Neural cell (in vitro differentiated cells): ENCODE results near the gene ZNF112. TPM values are rescaled to one million over a fixed set of nuclear protein-coding genes. Genes with fewer than 3 reads are reported as not detected.

Experiments
- H2AFZ ChIP-seq: fragments of 200-600, 300-800 bp; sonication (generic), shearing (Covaris generic); 2 replicates; pipeline ENCODE4 v1.6.0; 2014; ENCODE audit warnings: low read depth, mild to moderate bottlenecking, antibody characterized with exemption, low read length, moderate library complexity
- H3F3A ChIP-seq: fragments of 200-600 bp; shearing (Covaris generic); 2 replicates; pipeline ENCODE4 v1.6.1; 2016; ENCODE audit warnings: mild to moderate bottlenecking, moderate library complexity, mixed read lengths, antibody characterized with exemption, low read length; ENCODE audit not compliant: insufficient read depth, poor library complexity, severe bottlenecking
- H3K27ac ChIP-seq: fragments of 200-600, 300-800 bp; sonication (generic), shearing (Covaris generic); 2 replicates; pipeline ENCODE4 v1.5.1; 2014; ENCODE audit warnings: mild to moderate bottlenecking, low read length, moderate library complexity
- H3K27me3 ChIP-seq: fragments of 300-800, 200-600 bp; sonication (generic), shearing (Covaris generic); 2 replicates; pipeline ENCODE4 v1.6.0; 2014; ENCODE audit warnings: mild to moderate bottlenecking, low read depth, low read length, moderate library complexity; ENCODE audit not compliant: insufficient read depth
- H3K36me3 ChIP-seq: fragments of 300-800, 200-600 bp; sonication (generic), shearing (Covaris generic); 2 replicates; pipeline ENCODE4 v1.5.1; 2014; ENCODE audit warnings: mild to moderate bottlenecking, antibody characterized with exemption, low read length, moderate library complexity; ENCODE audit not compliant: insufficient read depth
- H3K4me2 ChIP-seq: fragments of 300-800, 200-600 bp; sonication (generic), shearing (Covaris generic); 2 replicates; pipeline ENCODE4 v1.6.0; 2014; ENCODE audit warnings: mild to moderate bottlenecking, low read length
- H3K4me3 ChIP-seq: fragments of 300-800, 200-600 bp; sonication (generic), shearing (Covaris generic); 2 replicates; pipeline ENCODE4 v1.5.1; 2014; ENCODE audit warnings: mild to moderate bottlenecking, low read length, moderate library complexity
- H3K79me2 ChIP-seq: fragments of 200-600 bp; shearing (Covaris generic); replicated peaks from 2 replicates; pipeline ENCODE4 v1.6.0; 2014; ENCODE audit warnings: mild to moderate bottlenecking, low read length, moderate library complexity; ENCODE audit not compliant: insufficient read depth
- H3K9ac ChIP-seq: fragments of 300-800, 200-600 bp; sonication (generic), shearing (Covaris generic); 2 replicates; pipeline ENCODE4 v1.6.1; 2016; ENCODE audit warnings: mild to moderate bottlenecking, low read length, mixed read lengths
- H3K9me2 ChIP-seq: fragments of 200-600 bp; shearing (Covaris generic); 2 replicates; pipeline ENCODE4 v1.6.1; 2016; ENCODE audit warnings: mild to moderate bottlenecking, low read length, mixed read lengths; ENCODE audit not compliant: insufficient read depth
- H3K9me3 ChIP-seq: fragments of 200-600, 300-800 bp; sonication (generic), shearing (Covaris generic); 2 replicates; pipeline ENCODE4 v1.6.1; 2016; ENCODE audit warnings: mild to moderate bottlenecking, mixed run types, low read length, moderate library complexity, mixed read lengths
- H4K20me1 ChIP-seq: fragments of 200-600 bp; shearing (Covaris generic); 2 replicates; pipeline ENCODE4 v1.6.1; 2016; ENCODE audit warnings: mild to moderate bottlenecking, mixed run types; ENCODE audit not compliant: insufficient read depth
- EP300 ChIP-seq: fragments of 450-650 bp; conservative IDR thresholded peaks from 2 replicates; pipeline ENCODE4 v1.6.1; 2014; ENCODE audit warnings: antibody characterized with exemption, mild to moderate bottlenecking, moderate library complexity; ENCODE audit not compliant: poor library complexity, severe bottlenecking
- EZH2 ChIP-seq: fragments of 200-600, 300-800 bp; shearing (Covaris generic), sonication (generic); IDR thresholded peaks from 2 replicates; pipeline ENCODE4 v1.6.1; 2014; ENCODE audit warnings: antibody characterized with exemption, low read length, borderline replicate concordance, mild to moderate bottlenecking; ENCODE audit not compliant: insufficient read depth, poor library complexity, severe bottlenecking
- MXI1 ChIP-seq: fragments of 450-650 bp; conservative IDR thresholded peaks from 2 replicates; pipeline ENCODE4 v1.6.1; 2014; ENCODE audit warnings: antibody characterized with exemption, mild to moderate bottlenecking; ENCODE audit not compliant: poor library complexity, severe bottlenecking
- POLR2AphosphoS5 ChIP-seq: IDR thresholded peaks from 2 replicates; pipeline ENCODE4 v1.6.1; 2012
- RAD21 ChIP-seq: fragments of 450-650 bp; conservative IDR thresholded peaks from 2 replicates; pipeline ENCODE4 v1.6.1; 2014; ENCODE audit warnings: antibody characterized with exemption, mild to moderate bottlenecking, moderate library complexity
- SMC3 ChIP-seq: fragments of 450-650 bp; conservative IDR thresholded peaks from 2 replicates; pipeline ENCODE4 v1.6.1; 2014; ENCODE audit warnings: antibody characterized with exemption, mild to moderate bottlenecking, moderate library complexity; ENCODE audit not compliant: poor library complexity
- TAF1 ChIP-seq: IDR thresholded peaks from 2 replicates; pipeline ENCODE4 v1.6.1; 2012; ENCODE audit warnings: low read depth
- polyA plus RNA-seq: library from polyadenylated mRNA; depleted of rRNA; stranded (reverse); fragments of >200 nt; gene quantifications from 2 replicates; pipeline ENCODE4 v1.2.3, GENCODE V29; 2014
- TF ChIP-seq, protein P1 (sequence below): IDR thresholded peaks from 2 replicates; pipeline ENCODE4 v1.6.1; 2012; ENCODE audit warnings: borderline replicate concordance
- TF ChIP-seq, protein P2 (sequence below): fragments of 450-650 bp; IDR thresholded peaks from 2 replicates; pipeline ENCODE4 v1.5.1; 2014; ENCODE audit warnings: antibody characterized with exemption, mild to moderate bottlenecking, moderate library complexity; ENCODE audit not compliant: poor library complexity, severe bottlenecking

Gene ZNF112
- polyA plus RNA-seq, 1 donor from 2014 or later: 16.1 TPM

DNA sequence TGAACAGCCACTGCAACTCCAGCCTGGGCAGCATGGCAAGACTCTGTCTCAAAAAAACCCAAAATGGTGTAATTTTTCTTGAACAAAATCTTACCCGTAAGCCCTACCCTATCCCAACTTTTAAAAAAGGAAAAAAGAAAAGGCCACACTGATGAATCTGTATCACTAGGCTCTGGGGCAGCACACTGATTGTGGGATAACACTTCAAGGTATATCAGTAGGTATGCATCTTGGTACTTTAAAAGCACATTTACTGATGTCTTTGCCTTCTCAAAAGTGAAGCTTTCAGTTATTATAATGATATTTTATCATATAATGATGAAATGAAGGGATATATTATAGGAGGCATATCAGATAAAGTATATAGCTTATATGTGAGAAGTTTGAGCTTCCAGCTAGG lies 24.3 kb downstream of the ZNF112 start:
- Histone ChIP-seq H3K4me2 (no peak overlapping the region), H3K4me3 (no peak overlapping the region), H3K9ac (no peak overlapping the region), H3K36me3 (peaks cover 58% of the 10 kb centered on the region), H3K9me2 (no peaks in the 10 kb centered on the region), H3K27ac (no peak overlapping the region), H3K9me3 (peaks cover 33% of the 10 kb centered on the region), H3K27me3 (no peaks in the 10 kb centered on the region), H4K20me1 (no peaks in the 10 kb centered on the region), H3K79me2 (no peaks in the 10 kb centered on the region), H3F3A (no peaks in the 10 kb centered on the region), H2AFZ (no peak overlapping the region)
- TF ChIP-seq POLR2AphosphoS5 (no peak), EP300 (no peak), EZH2 (no peak), TAF1 (no peak), SMC3 (no peak), MXI1 (no peak)
- TF ChIP-seq, protein P1, sequence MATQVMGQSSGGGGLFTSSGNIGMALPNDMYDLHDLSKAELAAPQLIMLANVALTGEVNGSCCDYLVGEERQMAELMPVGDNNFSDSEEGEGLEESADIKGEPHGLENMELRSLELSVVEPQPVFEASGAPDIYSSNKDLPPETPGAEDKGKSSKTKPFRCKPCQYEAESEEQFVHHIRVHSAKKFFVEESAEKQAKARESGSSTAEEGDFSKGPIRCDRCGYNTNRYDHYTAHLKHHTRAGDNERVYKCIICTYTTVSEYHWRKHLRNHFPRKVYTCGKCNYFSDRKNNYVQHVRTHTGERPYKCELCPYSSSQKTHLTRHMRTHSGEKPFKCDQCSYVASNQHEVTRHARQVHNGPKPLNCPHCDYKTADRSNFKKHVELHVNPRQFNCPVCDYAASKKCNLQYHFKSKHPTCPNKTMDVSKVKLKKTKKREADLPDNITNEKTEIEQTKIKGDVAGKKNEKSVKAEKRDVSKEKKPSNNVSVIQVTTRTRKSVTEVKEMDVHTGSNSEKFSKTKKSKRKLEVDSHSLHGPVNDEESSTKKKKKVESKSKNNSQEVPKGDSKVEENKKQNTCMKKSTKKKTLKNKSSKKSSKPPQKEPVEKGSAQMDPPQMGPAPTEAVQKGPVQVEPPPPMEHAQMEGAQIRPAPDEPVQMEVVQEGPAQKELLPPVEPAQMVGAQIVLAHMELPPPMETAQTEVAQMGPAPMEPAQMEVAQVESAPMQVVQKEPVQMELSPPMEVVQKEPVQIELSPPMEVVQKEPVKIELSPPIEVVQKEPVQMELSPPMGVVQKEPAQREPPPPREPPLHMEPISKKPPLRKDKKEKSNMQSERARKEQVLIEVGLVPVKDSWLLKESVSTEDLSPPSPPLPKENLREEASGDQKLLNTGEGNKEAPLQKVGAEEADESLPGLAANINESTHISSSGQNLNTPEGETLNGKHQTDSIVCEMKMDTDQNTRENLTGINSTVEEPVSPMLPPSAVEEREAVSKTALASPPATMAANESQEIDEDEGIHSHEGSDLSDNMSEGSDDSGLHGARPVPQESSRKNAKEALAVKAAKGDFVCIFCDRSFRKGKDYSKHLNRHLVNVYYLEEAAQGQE: no peak
- TF ChIP-seq, protein P2, sequence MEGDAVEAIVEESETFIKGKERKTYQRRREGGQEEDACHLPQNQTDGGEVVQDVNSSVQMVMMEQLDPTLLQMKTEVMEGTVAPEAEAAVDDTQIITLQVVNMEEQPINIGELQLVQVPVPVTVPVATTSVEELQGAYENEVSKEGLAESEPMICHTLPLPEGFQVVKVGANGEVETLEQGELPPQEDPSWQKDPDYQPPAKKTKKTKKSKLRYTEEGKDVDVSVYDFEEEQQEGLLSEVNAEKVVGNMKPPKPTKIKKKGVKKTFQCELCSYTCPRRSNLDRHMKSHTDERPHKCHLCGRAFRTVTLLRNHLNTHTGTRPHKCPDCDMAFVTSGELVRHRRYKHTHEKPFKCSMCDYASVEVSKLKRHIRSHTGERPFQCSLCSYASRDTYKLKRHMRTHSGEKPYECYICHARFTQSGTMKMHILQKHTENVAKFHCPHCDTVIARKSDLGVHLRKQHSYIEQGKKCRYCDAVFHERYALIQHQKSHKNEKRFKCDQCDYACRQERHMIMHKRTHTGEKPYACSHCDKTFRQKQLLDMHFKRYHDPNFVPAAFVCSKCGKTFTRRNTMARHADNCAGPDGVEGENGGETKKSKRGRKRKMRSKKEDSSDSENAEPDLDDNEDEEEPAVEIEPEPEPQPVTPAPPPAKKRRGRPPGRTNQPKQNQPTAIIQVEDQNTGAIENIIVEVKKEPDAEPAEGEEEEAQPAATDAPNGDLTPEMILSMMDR: no peak

GRCh38 chr19:44315883-44316282 lies 40.6 kb downstream of the ZNF112 start:
- H3K9me3 ChIP-seq: peaks cover 6% of the 10 kb centered on the region
- no peak overlapping the region for H3K9ac ChIP-seq
- H3K36me3 ChIP-seq: no peaks in the 10 kb centered on the region
- no peak overlapping the region for H3K4me2 ChIP-seq
- no peak overlapping the region for H3K4me3 ChIP-seq
- H3F3A ChIP-seq: no peaks in the 10 kb centered on the region
- no peaks in the 10 kb centered on the region for H3K27me3 ChIP-seq
- H2AFZ ChIP-seq: no peak overlapping the region
- H3K9me2 ChIP-seq: no peaks in the 10 kb centered on the region
- H3K27ac ChIP-seq: no peak overlapping the region
- no peaks in the 10 kb centered on the region for H3K79me2 ChIP-seq
- no peak for TF ChIP-seq RAD21
- TF ChIP-seq TAF1: no peak
- TF ChIP-seq EP300: no peak
- TF ChIP-seq EZH2: no peak
- TF ChIP-seq, protein P1: no peak
- no peak for TF ChIP-seq MXI1
- TF ChIP-seq SMC3: no peak
- no peaks in the 10 kb centered on the region for H4K20me1 ChIP-seq
